Measurements from ENCODE around the gene ZNF322.

ZNF322 gene

DNA sequence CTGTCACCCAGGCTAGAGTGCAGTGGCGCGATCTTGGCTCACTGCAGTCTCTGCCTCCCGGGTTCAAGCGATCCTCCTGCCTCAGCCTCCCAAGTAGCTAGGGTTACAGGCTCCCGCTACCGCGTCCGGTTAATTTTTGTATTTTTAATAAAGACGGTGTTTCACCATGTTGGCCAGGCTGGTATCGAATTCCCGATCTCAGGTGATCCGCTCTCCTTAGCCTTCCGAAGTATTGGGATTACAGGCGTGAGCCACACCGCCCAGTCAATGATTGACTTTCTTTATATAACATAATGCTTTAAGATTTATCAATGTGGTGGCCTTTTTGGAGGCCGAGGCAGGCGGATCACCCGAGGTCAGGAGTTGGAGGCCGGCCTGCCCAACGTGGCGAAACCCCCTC is 70.6 kb downstream of the ZNF322 start:
- no peak for DNase-seq (ENCODE audit: low spot score)

Data from left forelimb (tissue), 1 donor.